GM13976 (cell line): ENCODE results near the gene RER1.

ENCODE experiments used
- DNase-seq: peaks from one replicate; pipeline ENCODE4 v3.0.0; 2012; ENCODE audit warnings: low spot score
- CTCF ChIP-seq: IDR thresholded peaks from 2 replicates; pipeline ENCODE4 v1.5.1; 2012; ENCODE audit warnings: borderline replicate concordance, mild to moderate bottlenecking; ENCODE audit not compliant: insufficient read depth; ENCODE audit errors: extremely low read depth, missing control alignments, control extremely low read depth
- in situ Hi-C: fragments of 300-500 bp; cut with MboI; formaldehyde crosslinking; loops from one replicate; pipeline ENCODE4 v1.12.0; 2022; ENCODE audit warnings: low sequenced_read_pairs, mixed read lengths, inconsistent platforms; ENCODE audit not compliant: unreplicated experiment

RER1 gene

GRCh38 chr1:2403273-2403672 lies 11.6 kb downstream of the RER1 start:
- no peak for TF ChIP-seq CTCF
- in situ Hi-C loops, result loop anchor here (25.0 kb wide), 1 partner anchor 134 kb away; the partner anchor contains the start of genes HES5 and PANK4
- no peak for DNase-seq

GRCh38 chr1:2404142-2404889 lies 12.7 kb downstream of the RER1 start:
- DNase-seq, result no peak
- no peak for TF ChIP-seq CTCF
- in situ Hi-C loops, result loop anchor here (25.0 kb wide), 1 partner anchor 133 kb away; the partner anchor contains the start of genes HES5 and PANK4

- TF ChIP-seq CTCF, result no peak
- in situ Hi-C loops, result loop anchor here (25.0 kb wide), 1 partner anchor 132 kb away; the partner anchor contains the start of genes HES5 and PANK4
- no peak for DNase-seq
These were observed 13.4 kb downstream of the RER1 start for GRCh38 chr1:2404890-2405511.

GRCh38 chr1:2405588-2406295 lies 14.1 kb downstream of the RER1 start:
- in situ Hi-C loops, result loop anchor here (25.0 kb wide), 1 partner anchor 132 kb away; the partner anchor contains the start of genes HES5 and PANK4
- no peak for TF ChIP-seq CTCF
- DNase-seq, result no peak

- no peak for TF ChIP-seq CTCF
- DNase-seq, result no peak
- in situ Hi-C loops, result loop anchor here (25.0 kb wide), 1 partner anchor 131 kb away; the partner anchor contains the start of genes HES5 and PANK4
These were observed 14.9 kb downstream of the RER1 start for GRCh38 chr1:2406451-2407041.
